Measurements from ENCODE around the gene ARHGAP27. TPM values are rescaled to one million over a fixed set of nuclear protein-coding genes. Genes with fewer than 3 reads are reported as not detected.
"Not testable (repeated sequence)": the region's sequence is repeated elsewhere in the genome, so short reads cannot be mapped to it uniquely, and the experiment has no call there.

The ARHGAP27 gene
- total RNA-seq = 10 to 100 TPM; 37.8 to 40.9 TPM

- Mint-ChIP-seq H3K27me3 (peaks cover 6% of the 10 kb centered on the region), H3K36me3 (ENCODE audit: low read depth) (no peaks in the 10 kb centered on the region), H3K9me3 (no peaks in the 10 kb centered on the region), H3K4me1 (ENCODE audit: low read depth) (peaks cover 14% of the 10 kb centered on the region), H3K4me3 (peak within 1 kb of the TSS; percentile 76), H3K27ac (peak within 1 kb of the TSS; percentile 15)
- ATAC-seq (no peak), DNase-seq (no peak)
- intact Hi-C loops (cut with micrococcal nuclease) = no loop called here
- ChIA-PET POLR2A (interaction anchor here (1.6 kb wide), 1 partner anchor 20 kb away, joined by 4 read pairs; no protein-coding TSS in a partner anchor), CTCF (no interaction called here)
- TF ChIP-seq CTCF (IDR thresholded peaks at IDR 0.05) = no peak
Measured at GRCh38 chr17:45432405-45433158, at the start of gene ARHGAP27. Gene ARHGAP27, minus strand, starts transcription at chr17:45432870. Its CDS starts 2,591 bp downstream, at chr17:45430279.

- H3K27ac Mint-ChIP-seq, ATAC-seq: not testable (repeated sequence)
Measured at GRCh38 chr17:45482317-45482716, 49.6 kb upstream of the ARHGAP27 start.

GRCh38 chr17:45475436-45475835 lies 42.8 kb upstream of the ARHGAP27 start:
- H3K4me3 Mint-ChIP-seq; DNase-seq; H3K9me3 Mint-ChIP-seq; H3K27ac Mint-ChIP-seq; H3K4me1 Mint-ChIP-seq (ENCODE audit: low read depth); H3K27me3 Mint-ChIP-seq; CTCF ChIA-PET; intact Hi-C loops (cut with micrococcal nuclease); POLR2A ChIA-PET; ATAC-seq: not testable (repeated sequence)
- peaks cover 14% of the 10 kb centered on the region for H3K36me3 Mint-ChIP-seq (ENCODE audit: low read depth)

More at GRCh38 chr17:45482317-45482716, 49.6 kb upstream of the ARHGAP27 start:
- CTCF ChIA-PET; H3K36me3 Mint-ChIP-seq (ENCODE audit: low read depth); POLR2A ChIA-PET; H3K9me3 Mint-ChIP-seq; H3K27me3 Mint-ChIP-seq; intact Hi-C loops (cut with micrococcal nuclease); H3K4me3 Mint-ChIP-seq; DNase-seq: not testable (repeated sequence)
- H3K4me1 Mint-ChIP-seq (ENCODE audit: low read depth) = peaks cover 12% of the 10 kb centered on the region

GRCh38 chr17:45472249-45472648 lies 39.6 kb upstream of the ARHGAP27 start:
- H3K27me3 Mint-ChIP-seq; H3K27ac Mint-ChIP-seq; POLR2A ChIA-PET; CTCF ChIA-PET; H3K9me3 Mint-ChIP-seq; DNase-seq; H3K4me3 Mint-ChIP-seq; intact Hi-C loops (cut with micrococcal nuclease); ATAC-seq; H3K4me1 Mint-ChIP-seq (ENCODE audit: low read depth): not testable (repeated sequence)
- H3K36me3 Mint-ChIP-seq (ENCODE audit: low read depth) = peaks cover 10% of the 10 kb centered on the region

- DNase-seq, POLR2A ChIA-PET, CTCF ChIA-PET: not testable (repeated sequence)
Measured at GRCh38 chr17:45469204-45469563, 36.5 kb upstream of the ARHGAP27 start.

GRCh38 chr17:45468293-45469203 lies 35.9 kb upstream of the ARHGAP27 start:
- H3K27ac Mint-ChIP-seq; H3K4me3 Mint-ChIP-seq; H3K4me1 Mint-ChIP-seq (ENCODE audit: low read depth); ATAC-seq; H3K9me3 Mint-ChIP-seq; H3K36me3 Mint-ChIP-seq (ENCODE audit: low read depth); intact Hi-C loops (cut with micrococcal nuclease); CTCF ChIA-PET; DNase-seq; POLR2A ChIA-PET; H3K27me3 Mint-ChIP-seq: not testable (repeated sequence)

More at GRCh38 chr17:45469204-45469563, 36.5 kb upstream of the ARHGAP27 start:
- intact Hi-C loops (cut with micrococcal nuclease); H3K9me3 Mint-ChIP-seq; H3K27ac Mint-ChIP-seq; H3K27me3 Mint-ChIP-seq; H3K4me1 Mint-ChIP-seq (ENCODE audit: low read depth); H3K36me3 Mint-ChIP-seq (ENCODE audit: low read depth); H3K4me3 Mint-ChIP-seq; ATAC-seq: not testable (repeated sequence)

- H3K4me1 Mint-ChIP-seq (ENCODE audit: low read depth); H3K9me3 Mint-ChIP-seq; POLR2A ChIA-PET; CTCF ChIA-PET; H3K36me3 Mint-ChIP-seq (ENCODE audit: low read depth); intact Hi-C loops (cut with micrococcal nuclease); H3K4me3 Mint-ChIP-seq; H3K27me3 Mint-ChIP-seq: not testable (repeated sequence)
- peak overlapping the region; percentile 86 for H3K27ac Mint-ChIP-seq
- ATAC-seq (peak; percentile 97), DNase-seq (peak; percentile 69)
Measured at GRCh38 chr17:45461524-45462327, 29.1 kb upstream of the ARHGAP27 start.

GRCh38 chr17:45460422-45460821 lies 27.8 kb upstream of the ARHGAP27 start:
- H3K36me3 Mint-ChIP-seq (ENCODE audit: low read depth) = peaks cover 11% of the 10 kb centered on the region
- intact Hi-C loops (cut with micrococcal nuclease); ATAC-seq; H3K4me3 Mint-ChIP-seq; H3K4me1 Mint-ChIP-seq (ENCODE audit: low read depth); POLR2A ChIA-PET; DNase-seq; H3K9me3 Mint-ChIP-seq; H3K27ac Mint-ChIP-seq; CTCF ChIA-PET; H3K27me3 Mint-ChIP-seq: not testable (repeated sequence)

GRCh38 chr17:45454341-45454740 lies 21.7 kb upstream of the ARHGAP27 start:
- peaks cover 12% of the 10 kb centered on the region for H3K36me3 Mint-ChIP-seq (ENCODE audit: low read depth)
- H3K4me1 Mint-ChIP-seq (ENCODE audit: low read depth); DNase-seq; H3K4me3 Mint-ChIP-seq; H3K9me3 Mint-ChIP-seq; H3K27me3 Mint-ChIP-seq; POLR2A ChIA-PET; ATAC-seq; H3K27ac Mint-ChIP-seq; CTCF ChIA-PET; intact Hi-C loops (cut with micrococcal nuclease): not testable (repeated sequence)

GRCh38 chr17:45453731-45454130 lies 21.1 kb upstream of the ARHGAP27 start:
- POLR2A ChIA-PET; intact Hi-C loops (cut with micrococcal nuclease); H3K4me1 Mint-ChIP-seq (ENCODE audit: low read depth); H3K4me3 Mint-ChIP-seq; ATAC-seq; H3K27me3 Mint-ChIP-seq; H3K36me3 Mint-ChIP-seq (ENCODE audit: low read depth); DNase-seq; H3K9me3 Mint-ChIP-seq; CTCF ChIA-PET; H3K27ac Mint-ChIP-seq: not testable (repeated sequence)

All from activated CD8-positive, alpha-beta T cell treated with anti-CD3 and anti-CD28 coated beads for 36 hours (primary cell).